ENCODE results near the gene CDYL2. TPM values are rescaled to one million over a fixed set of nuclear protein-coding genes. Genes with fewer than 3 reads are reported as not detected.

CDYL2 gene
- total and polyA plus RNA-seq, 4 donors, result 0.84 to 4.1 (median 2.3) TPM

DNA sequence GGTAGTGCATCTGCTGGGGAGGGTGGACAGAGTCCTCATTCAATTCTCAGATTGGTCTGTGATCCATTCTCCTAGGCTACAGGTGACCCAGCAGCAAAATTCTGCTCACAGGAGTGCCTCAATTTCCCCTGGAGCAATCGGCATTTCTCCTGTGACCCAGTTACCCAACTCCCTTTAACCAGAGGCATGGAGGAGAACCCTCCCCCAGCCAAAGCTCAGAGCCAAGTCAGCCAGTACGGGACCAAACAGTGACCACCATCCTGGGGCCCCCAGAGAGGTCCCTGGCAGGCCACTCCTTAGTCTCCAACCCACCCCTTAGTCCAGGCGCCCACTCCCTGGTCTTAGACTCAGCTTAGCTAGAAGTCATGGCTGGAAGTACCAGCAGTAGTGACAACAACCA lies 188.0 kb downstream of the CDYL2 start:
- H3K4me3 ChIP-seq (ENCODE audit: low read depth in 1 of 3, low read length in 3 of 3), result no peak overlapping the region
- H3K27me3 ChIP-seq (ENCODE audit: control insufficient read depth in 4 of 4, insufficient read depth in 4 of 4, low read length in 3 of 4), result no peaks in the 10 kb centered on the region
- peaks cover 0 to 21% (median 3%) of the 10 kb centered on the region in 4 donors for H3K36me3 ChIP-seq (ENCODE audit: control insufficient read depth in 4 of 4, insufficient read depth in 3 of 4, low read depth in 1 of 4, low read length in 3 of 4)
- TF ChIP-seq SP1 (IDR thresholded peaks at IDR 0.05), result no peak
- H3K27ac ChIP-seq (ENCODE audit: low read depth in 1 of 2, low read length in 2 of 2), result no peak overlapping the region
- WGBS, result 96% methylated on average over 3 of the region's 3 CpGs
- H3K9me3 ChIP-seq (ENCODE audit: control insufficient read depth in 4 of 4, low read length in 3 of 4), result no peaks in the 10 kb centered on the region
- no peaks in the 10 kb centered on the region for H3K4me1 ChIP-seq (ENCODE audit: control insufficient read depth in 4 of 4, insufficient read depth in 4 of 4, low read length in 3 of 4)
- no peak for DNase-seq (ENCODE audit: low spot score)
- no peak overlapping the region for H3K9ac ChIP-seq (ENCODE audit: low read depth in 1 of 2, low read length in 2 of 2)

DNA sequence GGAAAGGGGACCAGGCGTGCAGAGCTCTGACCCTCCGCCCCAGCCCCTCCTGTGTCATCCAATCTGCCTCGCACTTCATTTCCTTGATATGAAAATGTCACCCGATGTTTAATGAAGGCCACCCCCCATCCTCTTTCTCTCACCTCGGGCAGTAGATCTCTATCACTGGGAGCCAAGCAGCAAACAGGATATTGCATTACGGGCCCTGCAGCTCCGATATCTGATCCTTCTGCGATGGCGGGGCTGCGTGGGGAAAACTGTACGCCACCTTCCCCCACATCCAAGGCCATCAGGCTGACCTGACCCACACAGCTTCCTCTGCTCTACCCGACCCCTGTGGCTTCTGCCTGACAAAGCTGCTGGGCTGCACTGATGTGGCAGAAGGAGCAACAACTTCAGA lies 188.7 kb downstream of the CDYL2 start:
- TF ChIP-seq, protein P1, sequence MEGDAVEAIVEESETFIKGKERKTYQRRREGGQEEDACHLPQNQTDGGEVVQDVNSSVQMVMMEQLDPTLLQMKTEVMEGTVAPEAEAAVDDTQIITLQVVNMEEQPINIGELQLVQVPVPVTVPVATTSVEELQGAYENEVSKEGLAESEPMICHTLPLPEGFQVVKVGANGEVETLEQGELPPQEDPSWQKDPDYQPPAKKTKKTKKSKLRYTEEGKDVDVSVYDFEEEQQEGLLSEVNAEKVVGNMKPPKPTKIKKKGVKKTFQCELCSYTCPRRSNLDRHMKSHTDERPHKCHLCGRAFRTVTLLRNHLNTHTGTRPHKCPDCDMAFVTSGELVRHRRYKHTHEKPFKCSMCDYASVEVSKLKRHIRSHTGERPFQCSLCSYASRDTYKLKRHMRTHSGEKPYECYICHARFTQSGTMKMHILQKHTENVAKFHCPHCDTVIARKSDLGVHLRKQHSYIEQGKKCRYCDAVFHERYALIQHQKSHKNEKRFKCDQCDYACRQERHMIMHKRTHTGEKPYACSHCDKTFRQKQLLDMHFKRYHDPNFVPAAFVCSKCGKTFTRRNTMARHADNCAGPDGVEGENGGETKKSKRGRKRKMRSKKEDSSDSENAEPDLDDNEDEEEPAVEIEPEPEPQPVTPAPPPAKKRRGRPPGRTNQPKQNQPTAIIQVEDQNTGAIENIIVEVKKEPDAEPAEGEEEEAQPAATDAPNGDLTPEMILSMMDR (IDR thresholded peaks at IDR 0.05; ENCODE audit: low read depth, low read length, missing input control), result no peak
- no peak for TF ChIP-seq JUND (IDR thresholded peaks at IDR 0.05)
- Histone ChIP-seq H3K4me1 (ENCODE audit: control insufficient read depth in 4 of 4, insufficient read depth in 4 of 4, low read length in 3 of 4) (no peaks in the 10 kb centered on the region), H3K27ac (ENCODE audit: low read depth in 1 of 2, low read length in 2 of 2) (no peak overlapping the region), H3K36me3 (ENCODE audit: control insufficient read depth in 4 of 4, insufficient read depth in 3 of 4, low read depth in 1 of 4, low read length in 3 of 4) (peaks cover 0 to 21% (median 3%) of the 10 kb centered on the region in 4 donors), H3K27me3 (ENCODE audit: control insufficient read depth in 4 of 4, insufficient read depth in 4 of 4, low read length in 3 of 4) (no peaks in the 10 kb centered on the region), H3K4me3 (ENCODE audit: low read depth in 1 of 3, low read length in 3 of 3) (no peak overlapping the region), H3K9me3 (ENCODE audit: control insufficient read depth in 4 of 4, low read length in 3 of 4) (no peaks in the 10 kb centered on the region), H3K9ac (ENCODE audit: low read depth in 1 of 2, low read length in 2 of 2) (no peak overlapping the region)
- peak; percentile 6 for DNase-seq (ENCODE audit: low spot score)
- WGBS, result 87% methylated on average over 12 of the region's 12 CpGs

DNA sequence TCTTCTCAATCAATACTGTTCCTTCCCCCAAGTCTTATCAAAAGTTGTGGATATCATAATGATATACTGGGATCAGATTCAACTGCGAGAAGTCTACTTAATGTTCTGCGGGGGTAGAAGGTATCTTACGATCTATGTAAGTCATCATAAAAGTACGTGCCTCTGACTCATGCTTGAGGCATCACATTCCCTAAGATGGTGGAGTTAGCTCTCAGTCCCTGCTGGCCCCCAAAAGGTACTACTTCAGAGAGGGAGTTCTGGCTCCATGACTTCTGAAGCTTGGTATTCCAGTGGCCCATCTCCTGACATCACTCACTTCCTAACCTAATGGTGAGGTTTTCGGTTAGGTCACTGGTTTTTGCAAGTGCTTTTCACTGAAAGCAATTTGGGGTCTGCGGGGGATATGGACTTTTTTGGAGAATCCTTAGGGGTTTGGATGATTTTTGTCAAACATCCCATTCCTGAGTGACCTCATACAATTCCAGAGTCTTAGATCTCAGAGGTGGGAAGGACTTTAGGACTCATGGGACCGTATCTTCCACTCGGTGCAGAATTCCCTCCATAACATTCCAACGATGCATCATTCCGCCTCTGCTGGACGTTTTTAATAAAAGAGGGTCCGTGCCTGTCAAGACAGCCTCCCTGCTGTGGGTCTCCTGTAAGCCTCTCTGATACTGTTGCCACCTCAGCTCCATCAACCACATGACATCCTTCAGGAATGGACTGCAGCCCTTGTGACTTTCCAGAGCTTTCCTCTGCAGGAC lies 189.3 kb downstream of the CDYL2 start:
- Histone ChIP-seq H3K4me3 (ENCODE audit: low read depth in 1 of 3, low read length in 3 of 3) (no peak overlapping the region), H3K9me3 (ENCODE audit: control insufficient read depth in 4 of 4, low read length in 3 of 4) (no peaks in the 10 kb centered on the region), H3K9ac (ENCODE audit: low read depth in 1 of 2, low read length in 2 of 2) (no peak overlapping the region), H3K27ac (ENCODE audit: low read depth in 1 of 2, low read length in 2 of 2) (no peak overlapping the region), H3K27me3 (ENCODE audit: control insufficient read depth in 4 of 4, insufficient read depth in 4 of 4, low read length in 3 of 4) (no peaks in the 10 kb centered on the region), H3K36me3 (ENCODE audit: control insufficient read depth in 4 of 4, insufficient read depth in 3 of 4, low read depth in 1 of 4, low read length in 3 of 4) (peaks cover 0 to 19% (median 2%) of the 10 kb centered on the region in 4 donors), H3K4me1 (ENCODE audit: control insufficient read depth in 4 of 4, insufficient read depth in 4 of 4, low read length in 3 of 4) (no peaks in the 10 kb centered on the region)
- whole genome bisulfite sequencing, result 96% methylated on average over 12 of the region's 12 CpGs
- TF ChIP-seq HNF4A (conservative IDR thresholded peaks at IDR 0.05), result no peak
- no peak for TF ChIP-seq SP1 (IDR thresholded peaks at IDR 0.05)
- no peak for TF ChIP-seq JUND (IDR thresholded peaks at IDR 0.05)
- TF ChIP-seq GABPA (IDR thresholded peaks at IDR 0.05 in 1 of 2, conservative IDR thresholded peaks at IDR 0.05 in 1 of 2), result no peak
- no peak for TF ChIP-seq YY1 (IDR thresholded peaks at IDR 0.05)
- TF ChIP-seq, protein P2, sequence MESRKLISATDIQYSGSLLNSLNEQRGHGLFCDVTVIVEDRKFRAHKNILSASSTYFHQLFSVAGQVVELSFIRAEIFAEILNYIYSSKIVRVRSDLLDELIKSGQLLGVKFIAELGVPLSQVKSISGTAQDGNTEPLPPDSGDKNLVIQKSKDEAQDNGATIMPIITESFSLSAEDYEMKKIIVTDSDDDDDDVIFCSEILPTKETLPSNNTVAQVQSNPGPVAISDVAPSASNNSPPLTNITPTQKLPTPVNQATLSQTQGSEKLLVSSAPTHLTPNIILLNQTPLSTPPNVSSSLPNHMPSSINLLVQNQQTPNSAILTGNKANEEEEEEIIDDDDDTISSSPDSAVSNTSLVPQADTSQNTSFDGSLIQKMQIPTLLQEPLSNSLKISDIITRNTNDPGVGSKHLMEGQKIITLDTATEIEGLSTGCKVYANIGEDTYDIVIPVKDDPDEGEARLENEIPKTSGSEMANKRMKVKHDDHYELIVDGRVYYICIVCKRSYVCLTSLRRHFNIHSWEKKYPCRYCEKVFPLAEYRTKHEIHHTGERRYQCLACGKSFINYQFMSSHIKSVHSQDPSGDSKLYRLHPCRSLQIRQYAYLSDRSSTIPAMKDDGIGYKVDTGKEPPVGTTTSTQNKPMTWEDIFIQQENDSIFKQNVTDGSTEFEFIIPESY (IDR thresholded peaks at IDR 0.05), result no peak
- TF ChIP-seq HNF4G (IDR thresholded peaks at IDR 0.05), result no peak
- TF ChIP-seq, protein P3, sequence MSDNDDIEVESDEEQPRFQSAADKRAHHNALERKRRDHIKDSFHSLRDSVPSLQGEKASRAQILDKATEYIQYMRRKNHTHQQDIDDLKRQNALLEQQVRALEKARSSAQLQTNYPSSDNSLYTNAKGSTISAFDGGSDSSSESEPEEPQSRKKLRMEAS (IDR thresholded peaks at IDR 0.05), result no peak
- TF ChIP-seq TAF1 (conservative IDR thresholded peaks at IDR 0.05), result no peak
- TF ChIP-seq FOXA1 (IDR thresholded peaks at IDR 0.05), result no peak
- no peak for DNase-seq (ENCODE audit: low spot score)

Data from liver (tissue), 9 donors.